AG09309 (cell line): ENCODE measurements around the gene RER1.

Experiments used
- DNase-seq: peaks from one replicate; pipeline ENCODE4 v3.0.0-alpha.2; 2010; ENCODE audit warnings: low read depth
- H3K4me3 ChIP-seq: 2 replicates; pipeline ENCODE4 v1.5.1; 2011; ENCODE audit warnings: mild to moderate bottlenecking, low read depth, low read length, moderate library complexity; ENCODE audit not compliant: control insufficient read depth
- TF ChIP-seq, protein P1 (sequence below): IDR thresholded peaks from 2 replicates; pipeline ENCODE4 v1.5.1; 2011; ENCODE audit warnings: mild to moderate bottlenecking, low read depth, low read length, inconsistent platforms; ENCODE audit not compliant: insufficient read depth, control insufficient read depth; ENCODE audit errors: missing control alignments

RER1 gene

DNA sequence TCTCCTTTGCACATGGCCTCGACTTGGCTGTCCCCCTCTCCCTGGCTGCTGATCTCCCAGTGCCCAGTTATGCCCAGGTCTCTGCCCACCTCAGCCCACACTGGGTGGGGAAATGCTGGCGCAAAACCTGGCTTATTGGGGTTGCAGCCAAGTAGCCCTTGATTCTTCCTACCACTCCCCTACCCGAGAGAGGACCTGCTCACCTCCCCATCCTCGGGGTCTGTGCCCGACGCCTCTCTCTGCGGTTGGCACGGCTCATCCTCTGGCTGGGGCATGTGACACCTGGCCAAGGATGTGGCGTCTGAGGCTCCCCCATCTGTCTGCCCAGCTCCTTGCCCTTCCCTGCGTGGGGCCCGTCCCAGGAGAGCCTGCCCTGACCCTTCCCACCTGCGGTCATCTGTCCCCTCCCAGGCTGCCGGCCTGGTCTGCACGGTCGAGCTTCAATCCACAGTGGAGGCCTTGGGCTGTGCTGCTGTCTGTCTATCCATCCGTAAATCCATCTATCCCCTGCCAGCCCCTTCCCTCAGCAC lies 27.2 kb downstream of the RER1 start:
- TF ChIP-seq, protein P1, sequence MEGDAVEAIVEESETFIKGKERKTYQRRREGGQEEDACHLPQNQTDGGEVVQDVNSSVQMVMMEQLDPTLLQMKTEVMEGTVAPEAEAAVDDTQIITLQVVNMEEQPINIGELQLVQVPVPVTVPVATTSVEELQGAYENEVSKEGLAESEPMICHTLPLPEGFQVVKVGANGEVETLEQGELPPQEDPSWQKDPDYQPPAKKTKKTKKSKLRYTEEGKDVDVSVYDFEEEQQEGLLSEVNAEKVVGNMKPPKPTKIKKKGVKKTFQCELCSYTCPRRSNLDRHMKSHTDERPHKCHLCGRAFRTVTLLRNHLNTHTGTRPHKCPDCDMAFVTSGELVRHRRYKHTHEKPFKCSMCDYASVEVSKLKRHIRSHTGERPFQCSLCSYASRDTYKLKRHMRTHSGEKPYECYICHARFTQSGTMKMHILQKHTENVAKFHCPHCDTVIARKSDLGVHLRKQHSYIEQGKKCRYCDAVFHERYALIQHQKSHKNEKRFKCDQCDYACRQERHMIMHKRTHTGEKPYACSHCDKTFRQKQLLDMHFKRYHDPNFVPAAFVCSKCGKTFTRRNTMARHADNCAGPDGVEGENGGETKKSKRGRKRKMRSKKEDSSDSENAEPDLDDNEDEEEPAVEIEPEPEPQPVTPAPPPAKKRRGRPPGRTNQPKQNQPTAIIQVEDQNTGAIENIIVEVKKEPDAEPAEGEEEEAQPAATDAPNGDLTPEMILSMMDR: no peak
- H3K4me3 ChIP-seq: no peak overlapping the region
- no peak for DNase-seq

- TF ChIP-seq, protein P1: no peak
- no peak for DNase-seq
- H3K4me3 ChIP-seq: no peak overlapping the region
These were observed 27.8 kb downstream of the RER1 start for GRCh38 chr1:2419416-2419815.

DNA sequence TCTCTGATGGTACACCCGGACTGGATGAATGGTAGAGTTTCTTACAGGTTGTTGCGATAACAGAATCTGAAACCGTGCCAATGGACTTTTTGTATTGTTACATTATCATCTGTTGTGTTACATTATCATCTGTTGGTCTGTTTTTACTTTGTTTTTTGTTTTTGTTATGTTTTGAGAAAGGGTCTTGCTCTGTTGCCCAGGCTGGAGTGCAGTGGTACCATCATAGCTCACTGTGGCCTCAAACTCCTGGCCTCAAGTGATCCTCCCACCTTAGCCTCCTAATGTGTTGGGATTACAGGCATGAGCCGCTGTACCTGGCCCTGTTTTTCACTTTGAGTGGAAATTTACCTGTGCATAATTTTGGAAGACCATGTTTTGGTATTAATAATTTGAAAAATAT lies 30.9 kb downstream of the RER1 start:
- no peak for DNase-seq
- H3K4me3 ChIP-seq: no peak overlapping the region
- TF ChIP-seq, protein P1: no peak

GRCh38 chr1:2425892-2426291 lies 34.3 kb downstream of the RER1 start:
- no peak overlapping the region for H3K4me3 ChIP-seq
- DNase-seq: no peak
- TF ChIP-seq, protein P1: no peak

- no peak overlapping the region for H3K4me3 ChIP-seq
- no peak for DNase-seq
- TF ChIP-seq, protein P1: no peak
These were observed 34.9 kb downstream of the RER1 start for GRCh38 chr1:2426540-2426939.

GRCh38 chr1:2427051-2427450 lies 35.4 kb downstream of the RER1 start:
- TF ChIP-seq, protein P1: no peak
- no peak for DNase-seq
- no peak overlapping the region for H3K4me3 ChIP-seq

DNA sequence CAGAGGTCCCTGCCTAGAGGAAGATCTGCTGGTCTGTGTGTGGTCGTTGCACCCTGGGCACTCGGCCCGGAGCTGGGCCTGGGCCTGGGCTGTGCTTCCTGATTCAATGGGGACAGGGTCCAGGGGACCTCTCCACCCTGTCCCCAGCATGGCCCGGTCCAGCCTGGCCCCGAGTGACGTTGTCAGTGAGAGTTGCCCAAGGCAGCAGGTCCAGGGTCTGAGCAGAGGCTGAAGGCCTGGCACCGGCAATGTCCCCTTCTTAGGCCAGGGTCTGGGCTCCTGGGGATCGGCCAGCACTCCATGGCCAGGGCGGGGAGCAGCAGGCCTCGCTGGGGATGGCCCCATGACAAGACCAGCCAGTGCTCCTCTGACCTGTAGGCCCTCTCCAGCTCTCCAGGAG lies 36.3 kb downstream of the RER1 start:
- TF ChIP-seq, protein P1: no peak
- DNase-seq: no peak
- H3K4me3 ChIP-seq: no peak overlapping the region
